HUES6 (cell line): ENCODE results near the gene BRINP1.

Experiments
- H3K27ac ChIP-seq: 2 replicates; pipeline ENCODE4 v1.7.0; 2013; ENCODE audit warnings: low read depth, mild to moderate bottlenecking, low read length, inconsistent platforms
- H3K27me3 ChIP-seq: 2 replicates; pipeline ENCODE4 v1.6.1; 2013; ENCODE audit warnings: low read length; ENCODE audit not compliant: control insufficient read depth, insufficient read depth
- H3K36me3 ChIP-seq: 2 replicates; pipeline ENCODE4 v1.6.1; 2013; ENCODE audit warnings: low read length; ENCODE audit not compliant: control insufficient read depth, insufficient read depth
- H3K4me1 ChIP-seq: 2 replicates; pipeline ENCODE4 v1.6.1; 2013; ENCODE audit warnings: low read length; ENCODE audit not compliant: control insufficient read depth, insufficient read depth
- H3K4me3 ChIP-seq: 2 replicates; pipeline ENCODE4 v1.5.1; 2013; ENCODE audit warnings: low read depth, low read length
- H3K9ac ChIP-seq: one replicate; pipeline ENCODE4 v1.6.1; 2013; ENCODE audit warnings: mild to moderate bottlenecking, low read length
- H3K9me3 ChIP-seq: 2 replicates; pipeline ENCODE4 v1.6.1; 2013; ENCODE audit warnings: low read depth, low read length; ENCODE audit not compliant: control insufficient read depth, insufficient read depth

The BRINP1 gene

DNA sequence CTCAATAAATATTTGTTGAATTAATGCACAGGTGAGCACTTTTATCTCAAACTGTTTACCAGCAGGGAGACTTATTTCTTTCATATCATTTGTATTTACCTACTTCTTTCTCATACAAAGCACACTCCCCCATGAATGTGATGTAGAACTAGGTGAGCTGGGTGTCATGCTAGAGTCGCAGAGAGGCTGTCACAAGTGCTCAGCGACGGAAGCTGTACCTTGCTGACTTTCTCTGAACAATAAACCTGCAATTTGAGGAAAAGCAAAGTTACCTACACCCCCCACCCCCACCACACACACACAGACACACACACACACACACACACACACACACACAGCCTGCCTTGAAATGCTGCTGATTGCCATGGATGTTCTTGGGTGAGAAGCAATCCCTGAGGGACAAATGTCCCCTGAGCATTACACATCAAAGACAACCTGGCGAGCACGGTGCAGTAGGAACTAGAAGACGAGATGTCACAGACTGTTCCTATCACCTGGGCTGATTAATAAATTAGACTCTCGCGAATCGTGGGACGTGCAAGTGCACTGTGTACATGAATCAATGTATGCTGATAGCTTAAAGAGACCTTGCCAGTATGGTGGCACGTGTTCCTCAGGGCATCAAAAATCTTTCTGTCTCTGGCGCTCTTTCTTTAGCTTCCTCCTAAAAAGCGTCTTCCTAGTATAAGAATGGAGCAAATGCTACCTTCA, 66.1 kb downstream of the BRINP1 start:
- H3K36me3 ChIP-seq = no peaks in the 10 kb centered on the region
- peaks cover 25% of the 10 kb centered on the region for H3K4me1 ChIP-seq
- H3K4me3 ChIP-seq = no peak overlapping the region
- H3K9me3 ChIP-seq = no peaks in the 10 kb centered on the region
- H3K27me3 ChIP-seq = no peaks in the 10 kb centered on the region
- no peak overlapping the region for H3K9ac ChIP-seq
- no peak overlapping the region for H3K27ac ChIP-seq

DNA sequence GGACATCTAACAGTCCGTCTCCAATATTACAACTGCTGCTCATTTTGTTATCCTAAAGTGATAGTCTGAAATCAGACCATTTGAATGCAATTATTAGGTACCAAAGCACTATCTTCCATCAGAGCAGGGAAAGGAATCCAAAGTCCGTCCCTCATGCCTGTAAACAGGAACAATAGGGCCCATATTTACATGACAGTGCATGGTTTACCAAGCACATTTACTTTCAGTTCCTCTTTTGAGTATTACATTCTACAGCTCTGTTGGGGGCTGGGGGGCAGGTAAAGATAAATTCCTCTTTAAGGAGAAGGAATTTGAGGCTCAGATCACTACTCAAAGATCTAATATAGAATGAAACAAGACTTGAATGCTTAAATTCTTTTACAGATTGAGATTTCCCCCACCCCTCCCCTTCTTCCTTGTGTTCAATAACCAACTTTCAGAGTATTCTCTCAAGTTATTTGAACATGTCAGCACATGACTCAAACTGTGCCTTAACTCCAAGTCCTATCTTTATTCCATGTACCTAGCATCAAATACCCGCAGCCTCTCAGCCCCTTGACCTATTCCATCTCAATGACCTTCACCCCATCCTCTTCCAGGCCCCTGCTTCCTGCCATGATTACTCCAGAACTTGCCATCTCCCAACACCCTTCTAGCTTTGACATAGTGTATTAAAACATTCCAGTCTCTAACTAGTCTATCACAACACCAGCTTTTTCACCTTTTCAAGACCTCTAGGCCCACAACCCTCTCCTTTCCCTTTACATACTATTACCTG, 71.0 kb downstream of the BRINP1 start:
- peak overlapping the region; percentile 35 for H3K4me3 ChIP-seq
- H3K4me1 ChIP-seq = peaks cover 22% of the 10 kb centered on the region
- H3K27ac ChIP-seq = peak overlapping the region; percentile 62; the same call in 1 of the 2 replicates
- H3K36me3 ChIP-seq = no peaks in the 10 kb centered on the region
- H3K9ac ChIP-seq = peak overlapping the region; percentile 38
- H3K9me3 ChIP-seq = no peaks in the 10 kb centered on the region
- H3K27me3 ChIP-seq = no peaks in the 10 kb centered on the region

DNA sequence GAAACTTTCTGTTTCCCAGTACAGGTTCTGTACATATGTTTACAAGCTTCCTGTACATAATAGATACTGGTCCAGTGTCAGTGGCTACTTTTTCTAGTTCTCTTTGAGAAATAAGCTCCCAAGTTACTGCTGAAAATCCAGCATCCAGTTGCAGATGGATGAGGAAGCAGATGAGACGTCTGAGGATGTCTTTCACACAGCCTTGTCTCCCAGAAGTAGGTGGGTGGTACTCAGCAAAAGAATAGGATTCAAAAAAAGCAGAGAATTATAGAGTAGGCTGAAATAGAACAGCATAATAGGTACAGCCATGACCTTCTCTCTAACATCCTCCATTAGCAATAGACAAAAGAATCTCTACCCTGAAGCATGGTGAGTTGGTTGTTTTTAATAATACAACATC, 77.7 kb downstream of the BRINP1 start:
- Histone ChIP-seq H3K36me3 (no peaks in the 10 kb centered on the region), H3K4me1 (peaks cover 24% of the 10 kb centered on the region), H3K27ac (no peak overlapping the region), H3K27me3 (no peaks in the 10 kb centered on the region), H3K4me3 (no peak overlapping the region), H3K9ac (no peak overlapping the region), H3K9me3 (no peaks in the 10 kb centered on the region)

DNA sequence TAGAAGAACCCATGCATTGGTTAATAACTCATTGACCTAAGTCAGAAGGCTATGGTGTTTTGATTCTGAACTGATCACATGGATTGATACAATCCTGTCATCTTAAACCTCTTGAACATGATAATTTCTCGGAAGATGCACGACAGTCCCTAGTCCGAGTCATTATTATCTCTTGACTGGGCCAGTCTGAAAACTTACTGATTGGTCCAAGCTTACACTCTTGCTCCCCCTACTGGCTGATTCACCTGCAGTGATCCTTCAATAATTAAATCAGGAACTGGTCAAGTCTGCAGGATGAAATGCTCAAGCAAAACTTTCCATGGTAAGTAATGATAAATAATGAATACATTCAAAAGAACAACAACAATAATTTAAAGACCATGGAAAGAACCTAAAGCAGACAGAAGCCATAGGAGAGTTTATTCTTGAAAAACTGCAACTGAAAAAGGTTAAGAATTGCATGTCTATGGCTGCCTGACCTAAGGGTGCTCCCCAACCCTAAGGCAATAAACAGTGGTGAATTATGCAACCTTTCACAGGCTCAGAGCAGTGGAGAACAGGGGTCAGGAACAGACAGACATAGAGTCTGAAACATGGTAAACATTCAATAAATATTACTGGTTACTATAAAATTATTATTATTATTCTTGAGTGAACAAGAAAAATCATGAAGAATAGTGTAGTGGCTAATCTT, 79.3 kb downstream of the BRINP1 start:
- Histone ChIP-seq H3K27ac (no peak overlapping the region), H3K4me3 (no peak overlapping the region), H3K9ac (no peak overlapping the region), H3K36me3 (no peaks in the 10 kb centered on the region), H3K27me3 (no peaks in the 10 kb centered on the region), H3K4me1 (peaks cover 30% of the 10 kb centered on the region), H3K9me3 (no peaks in the 10 kb centered on the region)

DNA sequence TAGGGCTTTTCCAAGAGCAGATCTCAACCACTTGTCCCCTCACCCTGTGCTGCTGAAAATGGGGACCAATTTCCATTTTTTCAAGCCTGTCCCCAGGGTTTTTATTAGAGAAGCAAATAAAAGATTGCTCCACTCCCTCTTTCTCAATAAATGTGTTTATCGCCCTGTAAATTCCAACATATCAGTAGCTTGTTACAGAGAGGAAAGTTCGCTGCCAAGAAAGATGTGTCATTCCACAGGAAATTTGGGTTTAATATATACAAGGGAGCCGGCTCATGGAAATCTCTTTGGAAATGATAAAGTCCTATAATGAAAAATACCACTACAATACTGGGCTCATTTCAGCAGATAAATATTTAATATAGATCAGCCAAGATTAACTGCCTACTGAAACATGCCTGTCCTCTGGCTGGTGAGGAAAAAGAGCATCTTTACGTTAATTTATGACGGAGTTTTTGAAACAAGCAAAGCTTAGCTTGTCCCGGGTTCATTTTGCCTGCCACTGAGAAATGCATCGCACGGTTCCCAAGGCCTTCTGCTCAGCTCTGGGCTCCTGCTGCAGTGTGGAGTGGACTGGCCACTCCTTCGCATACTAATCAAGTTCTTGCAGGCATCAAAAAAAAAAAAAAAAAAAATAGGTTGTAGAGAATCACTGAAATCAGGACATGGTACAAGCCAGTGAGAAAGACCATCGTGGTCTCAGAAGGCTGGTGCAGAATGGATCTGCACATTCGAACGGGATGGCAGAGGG, 84.5 kb downstream of the BRINP1 start:
- Histone ChIP-seq H3K4me3 (no peak overlapping the region), H3K9me3 (no peaks in the 10 kb centered on the region), H3K27ac (no peak overlapping the region), H3K4me1 (peaks cover 42% of the 10 kb centered on the region), H3K27me3 (no peaks in the 10 kb centered on the region), H3K36me3 (no peaks in the 10 kb centered on the region), H3K9ac (no peak overlapping the region)

DNA sequence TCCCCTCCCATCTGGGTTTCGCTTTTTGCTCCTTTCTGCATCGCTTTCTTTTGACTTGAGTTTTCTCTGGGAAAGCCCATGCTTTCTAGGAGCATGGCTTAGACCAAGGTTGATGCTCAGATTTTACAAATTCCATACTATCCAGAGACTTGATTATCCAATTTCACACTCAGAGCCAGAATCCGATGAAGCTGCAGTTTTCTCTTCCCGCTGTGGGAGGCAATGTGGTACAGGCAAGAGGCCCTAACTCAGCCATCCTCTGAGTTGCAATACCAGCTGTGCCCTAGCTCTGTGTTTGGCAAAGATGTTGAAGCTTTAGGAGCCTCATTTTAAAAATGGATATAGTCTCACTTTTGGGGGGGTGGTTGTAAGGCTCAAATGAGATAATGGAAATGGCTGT, 85.1 kb downstream of the BRINP1 start:
- Histone ChIP-seq H3K9me3 (no peaks in the 10 kb centered on the region), H3K9ac (no peak overlapping the region), H3K27me3 (no peaks in the 10 kb centered on the region), H3K4me3 (0 out of 2 replicates have a peak overlapping the region, but pooled peaks have one; percentile 48), H3K36me3 (no peaks in the 10 kb centered on the region), H3K27ac (no peak overlapping the region), H3K4me1 (peaks cover 42% of the 10 kb centered on the region)

DNA sequence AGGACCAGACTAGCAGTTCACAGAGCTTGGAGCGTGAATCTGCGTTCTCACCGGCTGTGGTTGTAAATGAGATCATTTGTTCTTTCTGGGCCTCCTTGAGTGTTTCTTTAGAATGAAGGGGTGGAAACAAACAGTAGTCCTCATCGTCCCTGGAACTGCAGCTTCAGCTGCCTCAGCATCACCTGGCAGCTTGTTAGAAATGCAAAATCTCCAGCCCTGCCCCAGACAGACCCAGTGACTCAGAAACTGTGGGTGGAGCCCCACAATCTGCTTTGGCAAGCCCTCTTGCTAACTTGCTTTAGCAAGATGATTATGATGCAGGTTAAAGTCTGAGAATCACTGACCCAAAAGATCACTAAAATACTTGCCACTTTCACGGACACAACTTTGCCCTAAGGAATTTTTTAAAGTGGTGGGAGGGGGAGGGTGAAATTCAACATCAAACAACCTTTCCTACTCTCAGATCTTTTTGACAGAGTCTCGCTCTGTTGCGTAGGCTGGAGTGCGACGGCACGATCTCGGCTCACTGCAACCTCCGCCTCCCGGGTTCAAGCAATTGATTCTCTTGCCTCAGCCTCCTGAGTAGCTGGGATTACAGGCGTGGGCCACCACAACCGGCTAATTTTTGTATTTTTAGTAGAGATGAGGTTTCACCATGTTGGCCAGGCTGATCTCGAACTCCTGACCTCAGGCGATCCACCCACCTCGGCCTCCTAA, 86.0 kb downstream of the BRINP1 start:
- Histone ChIP-seq H3K9ac (peak overlapping the region; percentile 57), H3K4me1 (peaks cover 42% of the 10 kb centered on the region), H3K9me3 (no peaks in the 10 kb centered on the region), H3K27me3 (no peaks in the 10 kb centered on the region), H3K4me3 (peak overlapping the region; percentile 48), H3K27ac (peak overlapping the region; percentile 28), H3K36me3 (no peaks in the 10 kb centered on the region)

DNA sequence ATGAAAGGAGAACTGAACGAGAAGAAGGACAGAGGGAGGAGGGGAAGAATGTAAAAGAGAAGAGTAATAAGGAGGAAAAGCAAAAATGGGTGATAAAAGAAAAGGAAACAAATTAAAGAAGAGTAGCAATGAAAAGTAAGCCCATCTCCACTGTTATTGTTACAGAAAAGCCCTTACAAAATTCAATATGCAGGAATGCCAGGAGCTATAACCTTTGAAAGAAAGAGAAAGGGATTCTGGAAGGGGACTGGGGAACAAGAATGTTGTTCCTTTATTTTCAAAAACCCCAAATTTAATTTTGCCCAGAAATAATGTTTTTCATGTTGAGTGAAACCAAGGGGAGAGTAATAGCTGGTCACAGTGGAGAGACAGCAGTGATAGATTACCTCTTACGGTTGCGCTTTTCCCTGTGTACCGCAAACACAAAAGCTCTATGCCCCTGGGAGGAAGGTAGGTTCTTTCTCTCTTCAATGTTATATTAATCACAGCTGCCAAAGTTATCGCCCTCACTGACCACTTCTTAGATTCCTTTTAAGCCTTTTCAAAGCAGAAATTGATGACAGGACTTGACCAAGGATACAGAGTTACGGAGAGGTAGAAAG, 86.7 kb downstream of the BRINP1 start:
- peak overlapping the region; percentile 48 for H3K4me3 ChIP-seq
- H3K9ac ChIP-seq = peak overlapping the region; percentile 57
- H3K4me1 ChIP-seq = peaks cover 41% of the 10 kb centered on the region

DNA sequence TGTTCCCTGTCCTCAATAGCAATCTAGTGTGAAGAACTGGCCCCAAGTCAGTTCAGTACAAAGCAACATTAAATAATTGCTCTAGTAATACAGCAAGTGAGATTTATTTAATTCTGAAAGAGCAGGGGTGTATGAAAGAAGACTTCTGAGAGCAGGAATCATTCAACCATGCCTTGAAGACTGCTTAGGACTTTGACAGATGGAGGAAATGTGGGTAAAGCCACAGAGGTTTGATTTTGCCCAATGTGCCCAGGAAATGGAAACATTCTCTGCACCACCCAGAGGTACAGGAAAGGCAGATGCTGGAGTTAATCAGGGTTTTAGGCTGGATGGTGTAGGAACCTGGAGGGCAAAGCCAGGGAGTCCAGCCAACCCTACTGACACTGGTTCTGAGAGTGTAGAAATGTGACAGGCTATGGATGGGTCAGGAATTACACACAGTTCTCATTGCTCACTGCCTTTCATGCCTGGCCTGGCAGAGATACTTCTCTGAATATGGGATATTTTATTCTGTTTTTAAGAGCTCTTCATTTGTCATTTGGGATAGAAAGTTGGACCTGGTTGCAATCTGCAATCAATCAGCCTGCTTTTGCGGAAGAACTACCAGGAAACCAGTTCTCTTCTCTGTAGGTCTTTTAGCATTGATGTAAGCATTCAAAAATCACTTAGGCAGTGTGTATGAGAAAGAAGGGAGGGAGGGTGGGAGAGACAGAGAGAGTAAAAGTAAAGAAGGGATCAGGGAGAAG, 88.3 kb downstream of the BRINP1 start:
- Histone ChIP-seq H3K4me3 (no peak overlapping the region), H3K27me3 (no peaks in the 10 kb centered on the region), H3K9ac (no peak overlapping the region), H3K4me1 (peaks cover 41% of the 10 kb centered on the region), H3K9me3 (no peaks in the 10 kb centered on the region), H3K36me3 (no peaks in the 10 kb centered on the region), H3K27ac (no peak overlapping the region)

More for the DNA sequence above, 86.7 kb downstream of the BRINP1 start:
- H3K36me3 ChIP-seq = no peaks in the 10 kb centered on the region
- no peaks in the 10 kb centered on the region for H3K9me3 ChIP-seq
- H3K27me3 ChIP-seq = no peaks in the 10 kb centered on the region
- H3K27ac ChIP-seq = peak overlapping the region; percentile 28
